Inferior parietal cortex (tissue), 1 donor: ENCODE measurements around the gene LUC7L2.
"Not testable (repeated sequence)": the region's sequence is repeated elsewhere in the genome, so short reads cannot be mapped to it uniquely, and the experiment has no call there.

ENCODE experiments used
- DNase-seq: peaks from one replicate; pipeline ENCODE4 v3.0.0-alpha.2; 2016; ENCODE audit errors: extremely low spot score

Gene LUC7L2

GRCh38 chr7:139446051-139446890 is 86.6 kb downstream of the LUC7L2 start:
- DNase-seq: no peak

DNA sequence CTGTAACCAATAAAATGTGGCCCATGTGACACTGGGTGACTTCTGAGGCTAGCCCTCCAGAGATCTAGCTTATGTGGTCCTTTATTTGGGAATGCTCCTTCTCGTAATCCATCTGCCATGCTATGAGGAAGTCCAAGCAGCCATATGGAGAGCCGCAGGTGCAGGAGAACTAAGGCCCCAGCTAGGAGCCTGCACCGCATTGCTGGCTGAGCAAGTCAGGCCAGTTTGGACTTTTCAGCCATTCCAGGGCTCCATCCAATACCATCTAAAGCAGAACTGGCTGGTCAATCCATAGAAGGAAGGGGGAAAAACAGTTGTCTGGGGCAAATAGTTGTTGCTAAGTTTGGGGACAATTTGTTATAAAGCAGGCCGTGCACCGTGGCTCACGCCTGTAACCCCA is 91.2 kb downstream of the LUC7L2 start:
- DNase-seq: no peak

DNA sequence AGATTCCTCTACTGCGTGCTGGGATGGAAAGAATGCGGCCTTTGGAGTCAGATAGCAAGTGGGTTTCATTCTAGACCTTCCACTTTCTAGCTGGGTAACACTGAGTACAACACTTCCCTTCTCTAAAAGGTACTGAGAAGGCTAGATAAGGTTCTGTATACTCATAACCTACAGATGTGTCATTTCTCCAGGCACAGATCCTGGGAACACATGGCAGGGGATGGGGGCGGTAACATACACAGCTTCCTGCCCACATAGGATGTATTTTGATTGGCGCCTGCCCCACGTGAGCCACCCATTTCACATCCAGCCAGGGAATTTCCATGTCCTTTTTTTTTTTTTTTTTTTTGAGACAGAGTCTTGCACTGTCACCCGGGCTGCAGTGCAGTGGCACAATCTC is 91.9 kb downstream of the LUC7L2 start:
- DNase-seq: no peak

- DNase-seq: no peak
These were observed 93.4 kb downstream of the LUC7L2 start for GRCh38 chr7:139452958-139453672.

GRCh38 chr7:139453673-139454321 is 94.1 kb downstream of the LUC7L2 start:
- DNase-seq: no peak

- DNase-seq: no peak
These were observed 96.1 kb downstream of the LUC7L2 start for GRCh38 chr7:139455789-139456188.

GRCh38 chr7:139456511-139456910 is 96.8 kb downstream of the LUC7L2 start:
- DNase-seq: no peak

- DNase-seq: no peak
These were observed 97.7 kb downstream of the LUC7L2 start for GRCh38 chr7:139457153-139457946.

GRCh38 chr7:139463421-139463820 is 103.7 kb downstream of the LUC7L2 start:
- not testable (repeated sequence) for DNase-seq

DNA sequence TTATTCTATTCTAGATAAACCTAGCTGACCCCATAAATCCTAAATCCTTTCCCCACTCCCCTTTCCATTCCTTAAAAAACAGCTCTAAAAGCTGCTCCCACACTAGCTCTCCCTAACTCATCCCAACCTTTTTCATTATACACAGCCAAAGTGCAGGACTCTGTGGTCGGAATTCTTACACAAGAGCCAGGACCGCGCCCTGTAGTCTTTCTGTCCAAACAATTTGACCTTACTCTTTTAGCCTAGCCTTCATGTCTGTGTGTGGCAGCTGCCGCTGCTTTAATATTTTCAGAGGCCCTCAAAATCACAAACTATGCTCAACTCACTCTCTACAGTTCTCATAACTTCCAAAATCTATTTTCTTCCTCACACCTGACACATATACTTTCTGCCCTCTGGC is 104.8 kb downstream of the LUC7L2 start:
- DNase-seq: not testable (repeated sequence)

GRCh38 chr7:139465072-139465471 is 105.4 kb downstream of the LUC7L2 start:
- DNase-seq: not testable (repeated sequence)

DNA sequence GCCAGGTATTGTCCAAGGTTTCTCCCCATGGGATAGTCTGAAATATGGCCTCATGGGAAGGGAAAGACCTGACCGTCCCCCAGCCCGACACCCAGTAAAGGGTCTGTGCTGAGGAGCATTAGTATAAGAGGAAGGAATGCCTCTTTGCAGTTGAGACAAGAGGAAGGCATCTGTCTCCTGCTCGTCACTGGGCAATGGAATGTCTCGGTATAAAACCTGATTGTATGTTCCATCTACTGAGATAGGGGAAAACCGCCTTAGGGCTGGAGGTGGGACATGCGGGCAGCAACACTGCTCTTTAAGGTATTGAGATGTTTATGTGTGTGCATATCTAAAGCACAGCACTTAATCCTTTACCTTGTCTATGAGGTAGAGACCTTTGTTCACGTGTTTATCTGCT is 108.0 kb downstream of the LUC7L2 start:
- DNase-seq: not testable (repeated sequence)

DNA sequence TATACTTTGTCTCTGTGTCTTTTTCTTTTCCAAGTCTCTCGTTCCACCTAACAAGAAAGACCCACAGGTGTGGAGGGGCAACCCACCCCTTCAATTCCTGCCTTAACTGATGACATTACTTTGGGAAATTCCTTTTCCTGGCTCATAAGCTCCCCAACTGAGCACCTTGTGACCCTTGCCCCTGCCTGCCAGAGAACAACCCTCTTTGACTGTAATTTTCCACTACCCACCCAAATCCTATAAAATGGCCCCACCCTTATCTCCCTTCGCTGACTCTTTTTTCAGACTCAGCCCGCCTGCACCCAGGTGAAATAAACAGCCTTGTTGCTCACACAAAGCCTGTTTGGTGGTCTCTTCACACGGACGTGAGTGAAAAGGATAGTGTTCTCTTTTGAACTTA is 108.6 kb downstream of the LUC7L2 start:
- not testable (repeated sequence) for DNase-seq

DNA sequence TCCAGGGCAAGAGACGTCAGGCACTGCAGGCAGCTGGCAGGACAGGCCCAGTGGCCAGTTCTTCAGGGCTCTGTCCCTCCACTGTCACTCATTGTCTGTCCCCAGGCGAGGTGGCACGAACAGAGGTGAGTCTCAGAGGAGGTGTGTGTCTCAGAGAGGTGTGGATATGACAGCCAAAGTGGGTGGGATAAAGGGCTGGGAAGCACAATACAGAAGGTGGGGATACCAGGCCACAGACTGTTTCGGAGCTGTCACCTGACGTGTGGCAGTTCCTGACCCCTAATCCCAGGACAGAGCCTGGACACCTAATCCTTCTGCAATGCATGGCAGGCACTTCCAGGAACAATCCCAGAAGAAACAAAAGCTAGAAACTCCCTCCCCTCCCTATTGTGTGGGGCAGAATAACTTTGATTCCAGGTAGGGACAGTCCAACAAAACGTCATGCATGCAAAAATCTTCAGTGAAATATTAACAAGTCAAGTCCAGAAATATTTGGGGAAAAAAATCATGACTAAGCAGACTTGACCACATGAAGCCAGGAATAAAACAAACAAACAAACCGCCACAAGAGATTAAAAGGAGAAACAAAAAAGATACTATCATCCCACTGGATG is 112.2 kb downstream of the LUC7L2 start:
- no peak for DNase-seq
